A549 (cell line): ENCODE results near the gene GABBR2. TPM values are rescaled to one million over a fixed set of nuclear protein-coding genes. Genes with fewer than 3 reads are reported as not detected.

ENCODE experiments used
- ATAC-seq, 2 experiments: fragments of 200-7000 bp in 1 of 2; fragments of >200 bp in 1 of 2; cut with Nextera tagmentation in 1 of 2; cut with Tn5 transposase in 1 of 2; 3 replicates each; pipeline versions ENCODE4 v1.8.0 to v1.9.1; 2018 to 2020; ENCODE audit warnings: mild to moderate bottlenecking in 1 of 2, moderate library complexity in 1 of 2
- CTCF ChIA-PET: fragments of 300-600 bp; sonication (Branson Sonifier 250); formaldehyde crosslinking; extraction: SDS; loops from one replicate; lab custom pipeline; 2021; ENCODE audit warnings: antibody characterized with exemption, inconsistent platforms; lab: Yijun Ruan, JAX
- POLR2A ChIA-PET: fragments of 350-600 bp; formaldehyde crosslinking; extraction: SDS; loops from one replicate; lab custom pipeline; 2021; ENCODE audit warnings: antibody characterized with exemption, inconsistent platforms; lab: Yijun Ruan, JAX
- DNase-seq, 2 experiments: peaks; one replicate each; pipeline versions ENCODE4 v3.0.0 to v3.0.0-alpha.2; 2011 to 2016; ENCODE audit warnings: low read depth in 1 of 2, low spot score in 1 of 2
- FAIRE-seq: peaks from 2 replicates; lab custom pipeline; 2011; peaks lifted over from hg19 to GRCh38; lab: Jason Lieb, UNC
- H3K27ac ChIP-seq, 2 experiments: fragments of >200 bp; sonication (Bioruptor Twin); formaldehyde crosslinking; 3 replicates each; pipeline ENCODE4 v1.5.1; 2016 to 2017
- H3K4me1 ChIP-seq: fragments of >200 bp; sonication (Bioruptor Twin); formaldehyde crosslinking; 3 replicates; pipeline ENCODE4 v1.6.1; 2016
- H3K4me2 ChIP-seq: fragments of >200 bp; sonication (Bioruptor Twin); formaldehyde crosslinking; 3 replicates; pipeline ENCODE4 v1.6.1; 2016
- H3K4me3 ChIP-seq: fragments of >200 bp; sonication (Bioruptor Twin); formaldehyde crosslinking; 3 replicates; pipeline ENCODE4 v1.5.1; 2016
- H3K9me3 ChIP-seq: fragments of >200 bp; sonication (Bioruptor Twin); formaldehyde crosslinking; 3 replicates; pipeline ENCODE4 v1.6.1; 2016
- BCL3 ChIP-seq: fragments of >200 bp; sonication (Bioruptor Twin); formaldehyde crosslinking; IDR thresholded peaks from 3 replicates; pipeline ENCODE4 v1.6.1; 2016
- CBX2 ChIP-seq: fragments of 200-600 bp; sonication (generic); IDR thresholded peaks from 2 replicates; pipeline ENCODE4 v1.6.1; 2016; ENCODE audit warnings: low read depth, mild to moderate bottlenecking, borderline replicate concordance
- CEBPB ChIP-seq, 2 experiments: fragments of >200 bp in 1 of 2; sonication (Bioruptor Twin) in 1 of 2; formaldehyde crosslinking in 1 of 2; IDR thresholded peaks; 2 replicates each; pipeline ENCODE4 v1.6.1; 2012 to 2016
- E2F6 ChIP-seq: IDR thresholded peaks from 2 replicates; pipeline ENCODE4 v1.6.1; 2012; ENCODE audit warnings: low read depth, borderline replicate concordance
- EHF ChIP-seq: fragments of 250-450 bp; sonication (Bioruptor Pico); IDR thresholded peaks from 2 replicates; pipeline ENCODE4 v1.5.0; 2020; ENCODE audit warnings: mild to moderate bottlenecking
- FOSL2 ChIP-seq, 2 experiments: fragments of 450-650 bp in 1 of 2; fragments of >200 bp in 1 of 2; sonication (Bioruptor Twin) in 1 of 2; formaldehyde crosslinking; IDR thresholded peaks; 2 replicates each; pipeline versions ENCODE4 v1.5.0 to v1.6.1; 2016 to 2020; ENCODE audit warnings: mild to moderate bottlenecking in 1 of 2, moderate library complexity in 1 of 2
- FOXS1 ChIP-seq: fragments of 250-450 bp; sonication (Bioruptor Pico); IDR thresholded peaks from 2 replicates; pipeline ENCODE4 v1.5.0; 2020; ENCODE audit warnings: mild to moderate bottlenecking, moderate library complexity
- GATA3 ChIP-seq: IDR thresholded peaks from 2 replicates; pipeline ENCODE4 v1.6.1; 2012; ENCODE audit warnings: borderline replicate concordance
- HES2 ChIP-seq: fragments of >200 bp; sonication (Bioruptor Twin); formaldehyde crosslinking; IDR thresholded peaks from 2 replicates; pipeline ENCODE4 v1.6.1; 2016
- HEYL ChIP-seq: fragments of 250-450 bp; sonication (Bioruptor Pico); IDR thresholded peaks from 2 replicates; pipeline ENCODE4 v1.8.0; 2021; ENCODE audit warnings: mild to moderate bottlenecking, moderate library complexity
- KDM1A ChIP-seq: fragments of 200-600 bp; sonication (generic); IDR thresholded peaks from 2 replicates; pipeline ENCODE4 v1.6.1; 2016; ENCODE audit warnings: low read depth, mild to moderate bottlenecking
- MAX ChIP-seq: IDR thresholded peaks from 2 replicates; pipeline ENCODE4 v1.6.1; 2012
- POLR2A ChIP-seq: IDR thresholded peaks from 2 replicates; pipeline ENCODE4 v1.6.1; 2012; ENCODE audit warnings: mild to moderate bottlenecking, low read length
- USF2 ChIP-seq: fragments of 450-650 bp; IDR thresholded peaks from 2 replicates; pipeline ENCODE4 v1.6.1; 2014; ENCODE audit warnings: antibody characterized with exemption
- ZC3H11A ChIP-seq: fragments of 450-650 bp; IDR thresholded peaks from 2 replicates; pipeline ENCODE4 v1.6.1; 2014; ENCODE audit warnings: antibody characterized with exemption, mild to moderate bottlenecking
- ZFP36 ChIP-seq: fragments of 450-650 bp; IDR thresholded peaks from 2 replicates; pipeline ENCODE4 v1.6.1; 2014; ENCODE audit warnings: borderline replicate concordance; ENCODE audit not compliant: partially characterized antibody
- ZNF302 ChIP-seq: fragments of 250-450 bp; sonication (Bioruptor Pico); IDR thresholded peaks from 2 replicates; pipeline ENCODE4 v1.9.0; 2021; ENCODE audit warnings: inconsistent platforms, mild to moderate bottlenecking, moderate library complexity
- WGBS: methylation state at CpG from one replicate; pipeline ENCODE4 v1.1.6; 2017; ENCODE audit errors: missing lambda C conversion rate; 5-methylcytosine and 5-hydroxymethylcytosine counted together
- polyA plus RNA-seq, 4 experiments: library from polyadenylated mRNA; depleted of rRNA in 3 of 4; stranded (reverse); fragments of >200 nt; fragmentation: RNase III in 1 of 4; extraction: RNeasy Plus Mini Kit Qiagen cat#74134 plus additional on column Dnase treatment in 1 of 4; gene quantifications; 2 replicates in 3 of 4; 3 replicates in 1 of 4; pipeline ENCODE4 v1.2.3, GENCODE V29; 2011 to 2017

The GABBR2 gene
- polyA plus RNA-seq, 2 of the 4 experiments (the other 2 are of a cell fraction): 0.08 to 0.57 TPM

- no peak for TF ChIP-seq E2F6
- no peak for TF ChIP-seq POLR2A
- no peak for TF ChIP-seq FOXS1 (CRISPR knock-in tag)
- no peak for TF ChIP-seq HES2
These were observed 454.3 kb downstream of the GABBR2 start (continued) for GRCh38 chr9:98254228-98255060.

- TF ChIP-seq KDM1A: no peak
- no peak for TF ChIP-seq CBX2
- no peak for TF ChIP-seq HEYL (CRISPR knock-in tag)
- no peak for DNase-seq
- no peak for FAIRE-seq
- 92% methylated on average over 3 of the region's 3 CpGs for WGBS
- POLR2A ChIA-PET: no interaction called here
- peak overlapping the region; percentile 89 for H3K4me2 ChIP-seq
- no peaks in the 10 kb centered on the region for H3K9me3 ChIP-seq
- CTCF ChIA-PET: interaction anchor here (0.9 to 3.7 kb wide), 5 partner anchors 10 to 330 kb away, joined by 3 to 21 read pairs (median 4); no protein-coding TSS in a partner anchor
- H3K4me3 ChIP-seq: 0 out of 3 replicates have a peak overlapping the region, but pooled peaks have one; percentile 79
- H3K4me1 ChIP-seq: peaks cover 67% of the 10 kb centered on the region
- no peak for ATAC-seq
- peak overlapping the region in 1 of 2 experiments; percentile 86; a peak in 3 of 6 replicates for H3K27ac ChIP-seq
These were observed 455.2 kb downstream of the GABBR2 start for GRCh38 chr9:98253565-98253964.

GRCh38 chr9:98251551-98251950, 457.2 kb downstream of the GABBR2 start:
- Histone ChIP-seq H3K4me2 (peak overlapping the region; percentile 89), H3K4me1 (peaks cover 75% of the 10 kb centered on the region), H3K27ac (peak overlapping the region; percentile 68 to 86), H3K4me3 (no peak overlapping the region), H3K9me3 (no peaks in the 10 kb centered on the region)
- FAIRE-seq: no peak
- WGBS: 24% methylated on average over 8 of the region's 9 CpGs
- ChIA-PET POLR2A (no interaction called here), CTCF (interaction anchor here (0.6 to 3.7 kb wide), 7 partner anchors 12 to 328 kb away, joined by 3 to 21 read pairs (median 6); no protein-coding TSS in a partner anchor)
- peak; percentile 69 to 80 for DNase-seq
- ATAC-seq: peak; percentile 48 to 52
- TF ChIP-seq ZFP36 (no peak), ZC3H11A (no peak), FOSL2 (IDR thresholded peaks at IDR 0.05) (0 out of 2 replicates have a peak, but pooled peaks have one; percentile 23), FOSL2 (CRISPR knock-in tag; IDR thresholded peaks at IDR 0.05) (peak; percentile 69), USF2 (no peak), MAX (peak; percentile 29; the same call in 1 of the 2 replicates), BCL3 (no peak), E2F6 (peak; percentile 42; the same call in 1 of the 2 replicates), GATA3 (no peak), HES2 (no peak), ZNF302 (no peak), EHF (CRISPR knock-in tag) (no peak), CEBPB (IDR thresholded peaks at IDR 0.05) (no peak)
